HG03280 (cell line): ENCODE data around the gene SH3GL3.

Experiments
- ATAC-seq: cut with Tn5 transposase; IDR thresholded peaks from one replicate; pipeline ENCODE4 v1.9.1; 2021; ENCODE audit warnings: mild to moderate bottlenecking, moderate library complexity; ENCODE audit not compliant: unreplicated experiment

The SH3GL3 gene

GRCh38 chr15:83658430-83659416 lies 211.6 kb downstream of the SH3GL3 start:
- no peak for ATAC-seq

- ATAC-seq: no peak
These were observed 212.3 kb downstream of the SH3GL3 start for GRCh38 chr15:83659417-83659812.

- no peak for ATAC-seq
These were observed 218.3 kb downstream of the SH3GL3 start for GRCh38 chr15:83665480-83665879.
